ENCODE data around the gene SRSF1. TPM values are rescaled to one million over a fixed set of nuclear protein-coding genes. Genes with fewer than 3 reads are reported as not detected.
A peak's percentile ranks its signal among the peaks of the same experiment; 100 is the strongest.

SRSF1 gene
- total RNA-seq, 4 donors from 2014 or later = 136 to 185 (median 156) TPM

- Histone ChIP-seq H3K9me3 (no peaks in the 10 kb centered on the region), H3K27ac (replicated peaks in 1 of 4) (peak overlapping the region in 2 of 4 donors; percentile 17 to 42), H3K27me3 (no peaks in the 10 kb centered on the region), H3K4me1 (peaks cover 23 to 36% (median 28%) of the 10 kb centered on the region in 4 donors), H3K36me3 (no peaks in the 10 kb centered on the region), H3K4me3 (no peak overlapping the region)
- no peak for TF ChIP-seq EP300 (IDR thresholded peaks at IDR 0.05)
- TF ChIP-seq CTCF (IDR thresholded peaks at IDR 0.05) = no peak
- no peak for TF ChIP-seq POLR2AphosphoS5 (IDR thresholded peaks at IDR 0.05)
- TF ChIP-seq POLR2A (IDR thresholded peaks at IDR 0.05; ENCODE audit: low read depth) = no peak
- 92% methylated on average over 3 of the region's 3 CpGs for WGBS
- peak; percentile 60 for DNase-seq (ENCODE audit: extremely low spot score)
- intact Hi-C loops (cut with DNase I) = no loop called here
Measured at GRCh38 chr17:57957886-57958285, 49.2 kb downstream of the SRSF1 start.

- no peaks in the 10 kb centered on the region for H3K27me3 ChIP-seq
- no peaks in the 10 kb centered on the region for H3K9me3 ChIP-seq
- H3K36me3 ChIP-seq = no peaks in the 10 kb centered on the region
- TF ChIP-seq CTCF (IDR thresholded peaks at IDR 0.05) (no peak), EP300 (IDR thresholded peaks at IDR 0.05) (no peak), POLR2A (IDR thresholded peaks at IDR 0.05; ENCODE audit: low read depth) (no peak), POLR2AphosphoS5 (IDR thresholded peaks at IDR 0.05) (no peak)
- intact Hi-C loops (cut with DNase I) = no loop called here
- peak; percentile 72 for DNase-seq (ENCODE audit: extremely low spot score)
- WGBS = 93% methylated on average over 8 of the region's 8 CpGs
- peaks cover 29 to 42% (median 34%) of the 10 kb centered on the region in 4 donors for H3K4me1 ChIP-seq
- H3K27ac ChIP-seq (replicated peaks in 1 of 4) = peak overlapping the region in 2 of 4 donors; percentile 17 to 42
- no peak overlapping the region for H3K4me3 ChIP-seq
Measured at GRCh38 chr17:57957120-57957850, 49.8 kb downstream of the SRSF1 start.

GRCh38 chr17:57956291-57957119, 50.5 kb downstream of the SRSF1 start:
- Histone ChIP-seq H3K9me3 (no peaks in the 10 kb centered on the region), H3K27me3 (no peaks in the 10 kb centered on the region), H3K4me1 (peaks cover 37 to 49% (median 42%) of the 10 kb centered on the region in 4 donors), H3K27ac (replicated peaks in 1 of 4) (peak overlapping the region; percentile 96 to 100 (median 99)), H3K36me3 (no peaks in the 10 kb centered on the region), H3K4me3 (peak overlapping the region in 1 of 4 donors; percentile 84)
- no peak for DNase-seq (ENCODE audit: extremely low spot score)
- intact Hi-C loops (cut with DNase I) = no loop called here
- 57% methylated on average over 13 of the region's 13 CpGs for WGBS
- TF ChIP-seq EP300 (IDR thresholded peaks at IDR 0.05) = no peak

GRCh38 chr17:57955183-57955931, 51.7 kb downstream of the SRSF1 start, which contains the start of gene CUEDC1:
CUEDC1 (minus strand) TSS chr17:57955412; CDS start chr17:57885564, 69,848 bp downstream.
- H3K27ac ChIP-seq (replicated peaks in 1 of 4) = peak within 1 kb of the TSS; percentile 98 to 100 (median 100)
- peak within 1 kb of the TSS; percentile 84 to 98 (median 94) for H3K4me3 ChIP-seq
- DNase-seq (ENCODE audit: extremely low spot score) = peak; percentile 91
- H3K36me3 ChIP-seq = no peaks in the 10 kb centered on the region
- peak; percentile 39 to 73 for TF ChIP-seq POLR2AphosphoS5 (IDR thresholded peaks at IDR 0.05)
- TF ChIP-seq POLR2A (IDR thresholded peaks at IDR 0.05; ENCODE audit: low read depth) = no peak
- TF ChIP-seq EP300 (IDR thresholded peaks at IDR 0.05) = no peak
- TF ChIP-seq CTCF (IDR thresholded peaks at IDR 0.05) = peak; percentile 32 to 69 (median 38)
- peaks cover 49 to 61% (median 53%) of the 10 kb centered on the region in 4 donors for H3K4me1 ChIP-seq
- 7% methylated on average over 15 of the region's 79 CpGs for WGBS
- intact Hi-C loops (cut with DNase I) = no loop called here
- H3K27me3 ChIP-seq = no peaks in the 10 kb centered on the region
- no peaks in the 10 kb centered on the region for H3K9me3 ChIP-seq

Data from esophagus muscularis mucosa (tissue), 4 donors.